ENCODE measurements around the gene HDAC4. TPM values are rescaled to one million over a fixed set of nuclear protein-coding genes. Genes with fewer than 3 reads are reported as not detected.

The HDAC4 gene
- total RNA-seq, 1 donor from 2014 or later = 34.4 TPM

DNA sequence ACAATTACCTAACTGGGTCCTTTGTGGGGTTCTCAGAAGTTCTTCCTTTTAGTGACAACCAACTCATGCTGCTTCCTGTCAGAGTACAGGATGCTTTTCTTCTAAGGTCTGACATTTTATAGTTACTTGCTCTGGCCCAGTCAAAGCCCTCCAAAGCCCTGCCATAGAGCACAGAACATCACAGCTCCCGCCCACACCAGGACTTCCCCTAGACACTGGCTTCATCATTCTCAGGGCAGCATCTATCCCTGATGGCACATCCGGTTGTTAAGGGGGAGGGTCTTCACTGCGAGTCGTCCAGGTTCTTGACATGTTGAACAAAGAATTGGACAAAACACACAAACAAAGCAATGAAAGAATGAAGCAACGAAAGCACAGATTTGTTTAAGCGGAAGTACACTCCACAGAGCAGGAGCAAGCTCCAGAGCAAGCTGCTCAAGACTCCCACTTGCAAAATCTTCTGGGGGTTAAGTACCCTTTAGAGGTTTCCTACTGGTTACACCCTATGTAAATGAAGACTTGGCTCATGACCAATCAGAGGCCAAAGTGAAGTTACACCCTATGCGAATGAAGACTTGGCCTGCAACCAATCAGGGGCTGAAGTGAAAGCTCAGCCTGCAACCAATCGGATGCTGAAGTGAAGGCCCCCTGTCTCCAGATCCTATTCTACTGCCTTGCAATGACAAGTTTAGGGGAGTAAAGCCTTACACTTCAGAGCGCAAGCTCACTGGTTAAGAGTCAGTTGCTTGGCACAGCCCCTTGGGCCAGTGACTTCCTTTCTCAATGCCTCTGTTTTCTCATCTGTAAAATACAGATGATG is 79.0 kb downstream of the HDAC4 start:
- intact Hi-C loops (cut with DNase I) = no loop called here
- peak; percentile 69 for DNase-seq (ENCODE audit: low spot score)

DNA sequence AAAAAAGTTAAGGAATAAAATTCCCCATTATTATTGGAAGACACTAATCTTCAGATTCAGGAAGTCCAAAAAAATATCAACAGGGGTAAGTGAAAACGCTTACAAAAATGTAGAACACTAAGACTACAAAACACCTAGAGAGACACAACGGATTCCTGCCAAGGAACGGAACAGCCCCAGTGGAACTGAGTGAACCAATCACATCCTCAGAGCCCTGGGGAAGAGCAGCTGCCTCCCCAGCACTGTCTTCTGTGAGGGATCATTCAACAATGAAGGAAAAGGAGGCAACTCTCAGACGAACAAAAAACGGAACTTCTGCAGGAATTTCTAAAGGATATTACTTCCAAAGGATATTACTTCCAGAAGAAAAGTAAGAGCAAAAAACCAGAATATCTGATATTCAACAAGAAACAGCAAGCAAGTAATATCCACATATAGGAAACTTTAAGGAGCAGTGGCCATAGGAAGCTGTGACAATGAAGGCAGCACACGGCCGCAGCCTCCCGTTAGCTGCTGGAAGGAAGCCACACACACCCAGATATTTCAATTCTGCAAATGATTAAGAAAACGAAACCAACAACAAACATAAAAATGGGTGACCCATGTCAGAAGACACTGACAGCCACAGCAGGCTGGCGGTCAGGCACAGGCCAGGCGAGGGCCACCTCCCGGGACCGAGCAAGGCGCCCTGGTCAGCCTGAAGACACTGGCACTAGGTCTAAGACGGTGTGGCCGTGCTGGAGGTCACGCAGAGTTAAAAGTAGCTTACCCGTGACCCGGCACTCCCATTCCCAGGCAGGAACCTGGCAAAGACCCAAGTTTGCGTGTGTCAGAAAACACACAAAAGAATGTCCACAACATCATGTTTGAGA is 81.8 kb downstream of the HDAC4 start:
- intact Hi-C loops (cut with DNase I) = no loop called here
- DNase-seq (ENCODE audit: low spot score) = peak; percentile 75

DNA sequence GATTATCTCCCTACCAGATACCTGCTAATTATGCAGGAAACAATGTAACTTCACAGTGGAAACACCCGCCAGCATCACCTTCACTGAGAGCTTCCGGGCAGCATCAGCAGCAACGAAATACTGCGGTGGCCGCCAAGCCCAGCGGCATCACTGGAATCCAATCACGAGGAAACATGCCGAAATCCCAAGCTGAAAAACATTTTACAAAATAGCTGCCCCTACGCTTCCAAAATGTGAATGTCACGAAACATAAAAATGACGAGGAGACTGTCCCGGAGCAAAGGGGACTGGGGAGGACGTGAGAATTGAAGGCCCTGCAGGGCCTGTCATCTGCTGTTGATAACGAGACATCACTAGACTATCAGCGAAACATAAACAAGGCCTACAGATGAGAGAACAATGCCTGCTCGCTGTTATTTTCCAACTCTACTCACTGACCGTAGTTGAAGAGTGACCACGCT is 82.6 kb downstream of the HDAC4 start:
- intact Hi-C loops (cut with DNase I) = no loop called here
- DNase-seq (ENCODE audit: low spot score) = peak; percentile 41

DNA sequence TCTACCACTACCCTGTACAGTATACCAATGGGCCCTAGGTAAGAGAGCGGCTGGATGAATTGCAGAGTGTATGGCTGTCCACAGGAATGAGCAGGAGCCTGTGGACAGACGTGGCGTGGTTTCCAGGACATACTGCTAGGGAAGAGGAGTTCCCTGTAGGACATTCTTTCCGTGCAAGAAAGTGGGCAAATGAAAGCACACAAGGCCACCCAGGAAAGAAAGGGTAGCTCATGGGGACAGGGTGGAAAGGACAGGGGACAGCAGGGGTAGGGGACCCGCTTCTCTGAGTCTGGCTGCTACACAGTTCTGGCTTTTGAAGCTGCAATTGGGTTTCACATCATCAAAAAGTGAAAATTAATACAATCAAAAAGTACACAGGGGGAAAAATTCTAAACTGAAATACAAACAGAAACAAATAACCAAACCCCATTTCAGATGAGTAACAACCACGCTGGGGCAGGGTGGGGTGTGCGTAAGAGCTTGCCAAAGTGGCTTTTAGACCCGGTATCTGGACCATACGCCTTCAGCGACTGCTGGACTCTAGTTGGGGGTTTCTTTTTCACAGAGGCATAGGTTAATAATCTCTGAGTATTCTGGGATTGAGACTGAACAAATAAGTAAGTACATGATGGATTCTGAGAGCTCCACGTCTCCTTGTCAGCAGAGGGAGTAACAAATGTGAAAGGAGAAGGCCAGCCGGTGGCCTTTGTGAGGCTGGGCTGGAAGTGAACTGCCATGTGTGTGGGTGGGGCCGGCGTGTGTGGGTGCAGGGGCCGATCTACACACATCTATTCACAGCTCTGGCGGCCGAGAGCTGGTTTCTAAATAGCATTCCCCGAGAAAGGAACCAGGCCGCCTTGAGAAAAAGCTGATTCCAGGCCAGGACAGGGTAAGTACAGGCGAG is 84.0 kb downstream of the HDAC4 start:
- intact Hi-C loops (cut with DNase I) = no loop called here
- peak; percentile 85 for DNase-seq (ENCODE audit: low spot score)

DNA sequence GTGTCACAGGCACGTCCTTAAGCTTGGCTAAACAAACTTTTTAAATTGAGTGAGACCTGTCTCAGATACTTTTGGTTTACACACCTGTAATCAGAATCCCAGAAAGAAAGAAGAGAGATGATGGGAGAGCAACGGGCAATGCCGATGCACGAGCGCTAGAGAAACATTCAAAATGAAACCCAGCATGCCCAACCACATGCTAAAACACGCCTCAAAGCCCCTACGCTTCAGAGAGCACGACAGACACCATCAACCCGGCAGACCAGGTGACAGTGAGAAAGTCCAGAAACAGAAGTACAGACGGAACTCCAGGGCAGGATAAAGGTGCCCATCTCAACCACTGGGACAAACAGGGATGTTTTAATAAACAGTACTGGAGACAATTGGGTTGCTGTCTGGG is 85.5 kb downstream of the HDAC4 start:
- DNase-seq (ENCODE audit: low spot score) = peak; percentile 5
- intact Hi-C loops (cut with DNase I) = no loop called here

DNA sequence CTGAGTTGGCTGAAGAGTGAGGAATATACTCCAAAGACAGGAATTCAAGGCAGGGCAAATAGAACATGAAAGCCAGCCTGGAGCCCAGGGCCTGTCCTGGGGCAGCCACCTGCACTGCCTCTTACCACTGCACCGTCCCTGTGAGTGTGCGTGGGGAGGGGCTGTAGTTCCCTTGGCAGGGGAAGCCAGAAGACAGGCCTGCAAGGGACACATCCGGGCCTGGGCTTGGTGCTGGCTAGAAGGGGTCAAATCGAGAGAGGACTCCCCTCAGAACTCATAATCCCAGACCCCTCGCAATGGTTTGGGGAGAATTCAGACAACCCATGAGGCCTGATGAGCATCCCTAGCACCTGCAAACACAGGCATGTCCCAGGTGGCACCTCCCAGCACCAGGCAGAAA is 87.0 kb downstream of the HDAC4 start:
- intact Hi-C loops (cut with DNase I) = loop anchor here (5.0 kb wide), 1 partner anchor 84 kb away; no protein-coding TSS in a partner anchor
- peak; percentile 51 for DNase-seq (ENCODE audit: low spot score)

DNA sequence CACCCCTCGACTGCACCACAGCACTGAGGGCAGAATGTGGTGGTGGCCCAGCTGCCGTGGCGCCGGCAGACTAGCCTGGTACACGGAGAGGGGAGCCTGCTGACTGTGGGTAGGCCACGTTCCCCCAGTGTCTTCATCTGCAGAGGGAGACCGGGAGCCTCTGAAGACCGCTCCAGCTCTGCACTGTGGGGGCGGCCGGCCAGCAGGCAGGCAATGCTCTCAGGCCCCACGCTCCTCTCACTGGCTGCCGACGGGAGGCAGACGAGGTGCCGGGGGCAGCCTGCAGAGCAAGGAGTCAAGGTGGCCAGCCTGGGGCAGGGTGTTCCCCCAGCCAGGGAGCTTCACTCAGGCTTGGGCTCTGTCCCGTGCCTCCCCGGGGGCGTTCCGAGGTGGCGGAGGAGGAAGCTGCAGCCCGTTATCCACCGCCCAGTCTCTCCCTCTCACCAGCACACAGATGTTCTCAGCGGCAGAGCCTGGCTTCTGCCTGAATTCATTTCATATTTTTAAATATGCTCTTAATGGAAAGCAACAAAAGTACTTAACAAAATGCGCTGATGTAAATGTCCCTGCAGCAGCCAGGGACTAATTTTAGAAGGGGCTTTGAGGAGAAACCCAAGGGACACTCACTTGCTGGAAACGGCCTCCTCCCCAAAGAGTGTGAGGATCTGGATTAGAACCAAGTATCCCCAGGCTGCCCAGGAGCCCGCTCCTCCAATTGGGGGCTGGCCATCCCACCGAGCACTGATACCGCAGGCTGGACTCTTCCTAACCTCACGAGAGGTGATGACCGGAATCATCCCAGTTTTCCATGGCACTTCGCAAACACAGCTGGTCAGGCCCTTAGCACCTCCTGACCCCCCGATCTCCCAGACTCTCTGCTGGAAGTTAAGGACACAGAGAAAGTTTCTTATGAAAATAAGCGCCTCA is 87.8 kb downstream of the HDAC4 start:
- intact Hi-C loops (cut with DNase I) = loop anchor here (5.0 kb wide), 1 partner anchor 84 kb away; no protein-coding TSS in a partner anchor
- peak; percentile 77 for DNase-seq (ENCODE audit: low spot score)

DNA sequence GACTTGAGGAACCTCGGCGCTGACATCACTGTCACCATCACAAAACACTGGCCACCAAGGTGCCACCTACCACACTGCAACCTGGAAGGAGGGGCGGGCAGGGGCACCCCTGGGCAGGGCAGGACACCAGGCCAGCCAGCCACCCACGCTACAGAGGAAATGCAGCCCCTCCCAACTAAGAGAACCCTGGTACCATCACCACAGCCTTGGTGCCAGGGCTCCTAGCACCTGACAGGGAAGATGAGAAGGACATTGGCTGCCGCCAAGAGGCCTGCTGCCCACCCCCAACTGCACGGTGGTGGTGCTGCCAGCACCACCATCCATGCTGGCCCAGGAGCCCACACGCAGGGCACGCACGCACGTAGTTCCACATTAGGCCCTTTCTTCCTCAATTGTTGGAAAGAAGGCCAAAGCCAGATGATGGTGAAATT is 88.7 kb downstream of the HDAC4 start:
- peak; percentile 65 for DNase-seq (ENCODE audit: low spot score)
- intact Hi-C loops (cut with DNase I) = loop anchor here (5.0 kb wide), 1 partner anchor 85 kb away; no protein-coding TSS in a partner anchor

DNA sequence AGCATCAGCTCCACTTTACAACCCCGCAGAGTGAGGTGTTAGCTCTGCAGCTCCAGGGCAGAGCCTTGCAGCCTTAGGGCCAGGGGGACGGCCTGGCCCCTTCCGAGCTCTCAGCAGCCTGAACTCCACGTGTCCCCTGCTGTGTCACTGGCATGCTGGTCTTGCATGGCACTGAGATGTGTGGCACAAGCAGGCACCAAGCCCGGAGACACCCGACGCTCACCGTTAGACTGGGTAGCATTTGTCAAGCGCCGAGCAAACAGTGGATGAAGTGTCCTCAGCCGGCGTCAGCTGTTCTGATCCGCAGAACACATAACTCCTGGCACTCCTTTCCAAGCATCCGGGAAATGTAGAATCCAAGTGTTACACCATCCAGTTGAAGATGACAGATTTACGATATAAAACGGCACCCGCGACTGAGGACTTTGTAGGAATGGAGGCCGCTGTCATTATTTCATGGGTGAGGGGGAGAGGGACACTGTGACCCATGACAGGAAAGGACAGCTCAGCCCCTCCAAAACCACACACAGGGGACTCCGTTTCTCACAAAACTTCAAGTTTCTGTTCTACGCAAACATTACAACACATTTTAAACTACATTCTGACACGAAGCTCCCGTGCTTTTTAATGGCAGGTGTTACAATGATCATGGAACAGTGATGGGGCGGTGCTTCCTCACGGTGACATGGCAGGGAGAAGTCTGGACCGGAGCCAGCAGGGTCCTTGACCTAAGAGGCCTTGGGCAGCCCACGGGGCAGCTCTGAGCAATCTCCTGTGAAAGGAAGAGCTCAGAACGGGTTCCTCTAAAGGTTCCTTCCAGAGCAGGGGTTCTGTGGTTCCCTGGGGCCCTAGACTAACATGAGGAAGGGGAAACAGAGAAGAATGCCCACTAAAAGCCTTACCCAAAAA is 89.4 kb downstream of the HDAC4 start:
- intact Hi-C loops (cut with DNase I) = loop anchor here (5.0 kb wide), 1 partner anchor 86 kb away; no protein-coding TSS in a partner anchor
- DNase-seq (ENCODE audit: low spot score) = peak; percentile 77

DNA sequence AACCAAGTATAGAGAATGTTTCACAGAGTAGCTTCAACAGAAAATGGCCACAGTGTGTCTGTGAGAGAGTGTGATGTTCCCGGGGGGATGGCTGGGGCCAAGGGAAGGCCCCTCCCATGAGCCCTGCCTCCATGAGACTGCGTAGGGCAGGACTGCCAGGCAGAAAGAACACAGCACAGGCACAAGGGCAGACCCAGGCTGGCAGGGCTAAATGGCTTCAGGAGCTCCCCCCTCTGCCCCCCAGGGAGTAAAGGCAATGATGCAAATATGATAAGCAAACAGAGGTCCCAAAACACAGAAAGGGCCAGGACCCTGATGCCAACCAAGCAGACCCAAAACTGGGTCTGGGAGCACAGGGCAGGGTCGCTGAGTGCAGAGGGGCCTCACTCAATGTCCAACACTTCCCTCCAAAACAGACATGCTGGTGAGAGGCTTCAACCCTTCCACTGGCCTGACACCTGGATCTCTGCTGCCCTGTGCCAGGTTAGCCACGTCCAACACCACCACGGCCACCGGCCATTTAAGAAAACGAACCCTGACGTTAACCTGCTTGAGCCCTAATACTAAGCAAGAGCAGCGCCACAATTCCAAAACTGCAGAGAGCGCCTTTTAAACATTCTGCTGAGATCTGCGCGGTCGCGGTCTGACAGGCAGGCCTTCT is 90.3 kb downstream of the HDAC4 start:
- intact Hi-C loops (cut with DNase I) = loop anchor here (5.0 kb wide), 1 partner anchor 87 kb away; no protein-coding TSS in a partner anchor
- DNase-seq (ENCODE audit: low spot score) = peak; percentile 67

DNA sequence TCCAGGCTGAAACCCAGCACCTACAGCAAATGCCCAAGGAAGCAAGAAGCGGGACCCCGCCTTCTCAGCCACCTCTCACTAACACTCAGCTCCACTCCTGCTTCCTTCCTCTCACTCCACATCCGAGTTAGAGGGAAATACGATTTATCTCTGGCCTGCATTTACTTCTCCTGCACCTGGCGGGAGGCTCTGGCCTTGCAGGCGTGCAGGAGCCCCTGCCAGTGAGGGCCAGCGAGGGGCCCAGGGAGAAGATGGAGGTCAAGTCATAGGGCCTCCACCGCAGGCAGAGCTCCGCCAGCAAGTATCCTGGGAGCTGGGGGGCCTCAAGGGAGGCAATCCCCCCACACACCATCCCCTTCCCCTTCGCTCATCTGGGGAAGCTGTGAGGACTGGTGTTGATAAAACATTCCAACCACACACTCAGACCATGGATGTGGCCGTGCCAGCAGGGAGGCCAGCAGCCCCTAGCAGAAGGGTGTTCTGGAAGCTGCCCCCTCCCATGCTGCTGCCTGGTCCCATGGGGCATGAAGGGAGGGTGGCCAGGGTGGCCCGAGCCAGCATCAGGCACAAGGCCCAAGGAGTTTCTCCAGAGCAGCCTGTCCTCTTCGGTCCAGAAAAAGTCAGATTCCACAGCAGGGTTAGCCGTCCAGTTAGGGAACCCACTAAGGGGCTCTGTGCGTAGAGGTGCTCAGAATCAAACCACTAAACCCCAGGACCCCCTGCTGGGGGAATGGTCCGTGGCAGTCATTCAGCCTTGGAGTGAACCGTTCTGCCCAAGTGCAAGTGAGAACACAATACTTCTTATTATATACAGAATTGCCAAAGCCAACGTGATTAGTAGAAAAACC is 91.2 kb downstream of the HDAC4 start:
- intact Hi-C loops (cut with DNase I) = loop anchor here (5.0 kb wide), 2 partner anchors 82 to 88 kb away; no protein-coding TSS in a partner anchor
- DNase-seq (ENCODE audit: low spot score) = peak; percentile 60

DNA sequence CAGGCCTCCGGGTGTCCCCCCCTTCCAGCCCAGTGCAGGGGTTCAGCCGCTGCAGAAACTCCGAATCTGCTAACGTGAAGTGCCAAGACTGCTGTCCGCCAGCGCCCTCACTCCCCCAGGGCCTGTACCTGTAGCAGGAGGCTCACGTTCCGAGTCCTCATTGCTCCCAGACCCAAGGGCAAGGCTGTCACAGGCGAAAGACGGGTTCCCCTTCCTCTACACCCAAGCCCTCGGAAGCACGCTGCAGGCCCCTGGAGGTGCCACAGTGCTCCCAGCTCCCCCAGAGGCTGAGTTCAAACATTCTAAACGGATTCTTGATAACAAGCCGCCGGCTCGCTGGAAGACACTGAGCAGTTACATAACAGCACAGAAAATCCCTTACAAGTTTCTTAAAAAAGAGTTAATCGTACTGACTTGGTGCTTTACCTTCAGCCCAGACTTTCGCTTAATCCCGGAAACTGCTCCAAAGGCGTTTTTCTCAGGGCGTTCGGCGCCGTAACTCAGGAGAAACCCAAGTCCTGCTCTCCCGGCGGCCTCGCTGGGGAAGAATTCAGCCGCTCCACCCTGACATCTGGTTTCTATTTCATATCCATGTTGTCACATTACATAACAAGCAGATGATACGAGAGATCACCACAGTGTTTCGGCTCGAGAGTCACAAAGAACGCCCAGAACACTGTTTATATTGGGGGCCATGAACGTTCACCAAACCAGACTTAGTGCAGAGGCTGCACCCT is 92.0 kb downstream of the HDAC4 start:
- DNase-seq (ENCODE audit: low spot score) = peak; percentile 78
- intact Hi-C loops (cut with DNase I) = loop anchor here (5.0 kb wide), 1 partner anchor 82 kb away; no protein-coding TSS in a partner anchor

DNA sequence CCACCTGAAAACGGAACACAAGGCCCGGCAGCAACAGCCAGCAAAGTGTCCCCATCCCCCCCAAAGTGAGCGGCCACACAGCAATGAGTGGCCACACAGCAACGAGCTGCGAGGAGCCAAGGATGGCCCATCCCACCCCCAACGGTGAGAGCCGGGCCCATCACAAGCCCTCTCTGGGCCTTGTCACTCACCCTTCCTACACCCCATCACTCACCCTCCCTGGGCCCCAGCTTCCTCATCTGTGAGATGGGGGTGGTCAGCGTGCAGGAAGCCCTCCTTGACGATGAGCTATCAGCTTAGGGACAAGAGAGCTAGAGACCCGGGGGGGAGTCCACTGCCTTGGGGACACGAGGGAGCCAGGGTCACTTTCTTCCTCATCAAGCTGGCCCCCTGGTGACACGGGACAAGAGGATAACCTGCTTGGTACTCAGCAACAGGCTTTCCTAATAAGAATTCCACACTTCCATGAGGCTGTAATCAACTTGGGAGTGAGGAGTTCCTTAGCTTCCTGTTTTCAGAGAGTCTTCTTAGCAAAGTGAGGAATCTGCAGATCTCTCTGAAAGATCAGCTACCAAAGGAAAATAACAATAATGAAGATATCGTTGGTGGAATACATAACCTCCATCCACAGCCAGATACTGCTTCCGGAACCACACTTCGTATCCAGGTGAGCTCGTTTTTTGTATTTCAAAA is 92.8 kb downstream of the HDAC4 start:
- intact Hi-C loops (cut with DNase I) = loop anchor here (5.0 kb wide), 1 partner anchor 81 kb away; no protein-coding TSS in a partner anchor
- peak; percentile 59 for DNase-seq (ENCODE audit: low spot score)

DNA sequence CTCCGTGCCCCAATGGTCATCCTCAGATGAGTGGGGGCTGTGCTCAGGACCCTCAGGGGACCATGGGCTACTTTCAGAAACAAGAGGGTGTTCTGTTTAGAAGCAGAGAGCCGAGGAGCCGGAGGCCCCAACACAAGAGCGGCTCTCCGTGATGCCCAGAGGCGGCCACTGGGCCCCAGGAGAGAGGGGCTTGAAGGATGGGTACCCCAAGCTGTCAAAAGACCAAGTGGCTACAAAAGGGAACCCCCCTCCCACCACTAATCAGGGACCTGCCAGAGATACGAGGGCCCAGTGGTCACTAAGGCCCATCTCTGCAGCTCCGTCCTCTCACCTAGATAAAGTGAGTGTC is 93.6 kb downstream of the HDAC4 start:
- no peak for DNase-seq (ENCODE audit: low spot score)
- intact Hi-C loops (cut with DNase I) = loop anchor here (5.0 kb wide), 1 partner anchor 80 kb away; no protein-coding TSS in a partner anchor
